GM18951 (cell line): ENCODE data around the gene PHACTR3.

Experiments
- POLR2A ChIP-seq: IDR thresholded peaks from 4 replicates; pipeline ENCODE4 v1.6.1; 2011; ENCODE audit warnings: mild to moderate bottlenecking; ENCODE audit not compliant: insufficient read length, insufficient read depth; ENCODE audit errors: extremely low read depth
- in situ Hi-C: fragments of 300-500 bp; cut with MboI; formaldehyde crosslinking; loops from one replicate; pipeline ENCODE4 v1.12.0; 2022; ENCODE audit warnings: low sequenced_read_pairs, mixed read lengths, inconsistent platforms; ENCODE audit not compliant: unreplicated experiment

PHACTR3 gene

DNA sequence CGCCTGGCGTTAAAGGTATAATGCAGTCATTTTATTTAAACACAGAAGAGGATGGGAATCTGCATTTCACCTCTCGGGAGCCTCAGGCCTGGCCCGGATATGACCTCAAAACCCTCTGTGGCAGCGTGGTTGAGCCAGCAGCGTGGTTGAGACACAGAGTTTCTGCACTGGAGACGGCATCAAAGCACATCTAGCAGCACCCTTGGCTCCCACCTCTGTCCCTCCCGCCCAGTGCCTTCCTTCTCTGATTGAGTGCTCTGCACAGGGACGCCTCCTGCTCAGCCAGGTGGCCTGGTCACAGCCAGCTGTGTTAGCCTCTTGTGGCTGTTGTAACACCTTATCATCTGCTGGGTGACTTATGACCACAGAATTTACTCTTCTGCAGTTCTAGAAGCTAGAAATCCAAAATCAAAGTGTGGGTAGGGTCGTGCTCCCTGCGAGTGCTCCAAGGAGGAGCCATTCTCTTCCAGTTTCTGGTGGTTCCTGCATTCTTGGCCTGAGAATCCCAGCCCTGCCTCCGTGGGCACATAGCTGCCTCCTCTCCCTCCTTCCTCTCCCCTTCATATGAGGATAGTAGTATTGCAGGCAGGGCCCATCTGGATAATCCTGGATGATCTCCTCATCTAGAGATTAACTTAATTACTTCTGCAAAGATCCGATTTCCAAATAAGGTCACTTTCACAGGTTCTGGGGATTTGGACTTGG lies 172.4 kb downstream of the PHACTR3 start:
- no peak for TF ChIP-seq POLR2A
- in situ Hi-C loops = no loop called here

DNA sequence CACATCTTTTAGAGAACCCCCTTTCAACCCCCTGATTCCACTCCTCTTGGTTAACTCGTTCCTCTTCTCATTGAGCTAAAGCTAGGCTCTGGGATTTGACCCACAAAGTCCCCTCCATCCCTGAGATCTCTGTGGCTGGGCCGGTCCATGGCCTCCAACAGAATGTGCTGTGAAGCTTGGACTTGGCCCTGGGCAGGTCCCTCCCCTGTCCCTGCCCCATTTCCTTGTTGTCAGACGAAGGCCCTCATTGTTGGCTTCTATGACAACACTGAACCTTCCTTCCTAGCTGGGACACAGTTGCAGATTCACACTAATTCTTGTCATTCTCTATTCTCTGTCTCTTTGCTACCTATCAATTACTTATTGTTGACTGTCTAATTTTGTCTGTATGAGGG lies 173.0 kb downstream of the PHACTR3 start:
- TF ChIP-seq POLR2A = no peak
- in situ Hi-C loops = no loop called here

DNA sequence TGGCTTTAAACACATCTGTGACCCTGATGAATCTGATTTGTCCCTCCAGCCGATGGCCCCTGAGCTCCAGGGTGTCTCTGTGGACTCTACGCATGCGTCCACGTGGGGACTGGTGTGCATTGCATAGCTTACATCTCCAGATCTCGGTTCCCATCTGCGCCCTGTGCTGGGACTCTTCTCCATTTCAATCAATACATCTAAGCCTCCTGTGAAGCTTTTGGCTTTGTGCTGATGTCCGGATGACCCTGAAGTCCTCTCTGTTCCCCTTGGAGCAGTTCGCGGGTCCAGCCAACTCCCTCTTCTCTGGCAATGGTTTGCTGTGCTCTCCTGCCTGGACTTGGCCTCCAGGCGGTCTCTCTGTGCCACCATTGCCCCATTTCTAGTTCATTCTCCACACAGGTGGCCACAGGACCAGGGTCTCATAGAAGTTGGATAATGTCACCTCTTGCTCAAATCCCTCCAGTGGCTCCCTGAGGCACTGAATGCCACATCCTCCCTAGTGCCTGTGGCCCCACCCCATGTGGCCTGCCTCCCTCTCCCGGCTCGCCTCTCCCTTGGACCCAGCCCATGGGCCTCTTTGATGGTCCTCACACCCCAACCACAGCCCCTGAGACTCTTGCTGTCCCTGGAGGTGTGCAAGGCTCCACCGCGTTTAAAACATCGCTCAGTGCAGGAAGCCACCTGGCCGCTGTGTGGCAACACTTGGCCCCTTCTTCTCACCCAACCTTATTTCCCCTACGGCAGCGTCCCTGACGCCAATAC lies 173.7 kb downstream of the PHACTR3 start:
- TF ChIP-seq POLR2A = no peak
- in situ Hi-C loops = no loop called here

DNA sequence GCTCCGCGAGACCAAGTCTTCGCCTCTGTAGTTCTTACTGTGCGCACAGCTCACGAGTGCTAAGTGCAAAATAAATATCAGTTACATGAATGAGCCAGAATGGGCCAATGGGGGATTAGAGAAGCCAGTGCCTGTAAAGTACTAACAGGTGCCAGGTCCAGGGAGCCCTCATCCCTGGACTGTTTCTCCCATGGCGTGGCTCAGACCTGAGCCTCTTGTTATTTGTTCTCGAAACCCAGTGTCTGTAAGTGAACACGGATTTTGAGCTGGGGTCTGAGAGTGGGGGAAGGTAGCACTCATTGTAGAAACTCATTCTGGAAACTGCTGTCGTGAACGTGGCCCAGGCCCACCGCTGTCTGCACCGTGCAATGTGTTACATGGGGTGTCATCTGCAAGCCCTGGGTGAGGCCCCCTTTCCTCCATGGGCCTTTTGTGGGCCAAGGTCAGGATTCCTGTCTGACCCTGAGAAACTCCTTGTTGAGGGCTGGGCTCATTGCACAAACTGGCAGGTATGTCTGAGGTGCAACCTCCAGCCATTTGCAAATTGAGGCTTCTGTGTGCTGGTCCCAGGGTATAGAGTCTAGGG lies 174.4 kb downstream of the PHACTR3 start:
- TF ChIP-seq POLR2A = no peak
- in situ Hi-C loops = no loop called here

DNA sequence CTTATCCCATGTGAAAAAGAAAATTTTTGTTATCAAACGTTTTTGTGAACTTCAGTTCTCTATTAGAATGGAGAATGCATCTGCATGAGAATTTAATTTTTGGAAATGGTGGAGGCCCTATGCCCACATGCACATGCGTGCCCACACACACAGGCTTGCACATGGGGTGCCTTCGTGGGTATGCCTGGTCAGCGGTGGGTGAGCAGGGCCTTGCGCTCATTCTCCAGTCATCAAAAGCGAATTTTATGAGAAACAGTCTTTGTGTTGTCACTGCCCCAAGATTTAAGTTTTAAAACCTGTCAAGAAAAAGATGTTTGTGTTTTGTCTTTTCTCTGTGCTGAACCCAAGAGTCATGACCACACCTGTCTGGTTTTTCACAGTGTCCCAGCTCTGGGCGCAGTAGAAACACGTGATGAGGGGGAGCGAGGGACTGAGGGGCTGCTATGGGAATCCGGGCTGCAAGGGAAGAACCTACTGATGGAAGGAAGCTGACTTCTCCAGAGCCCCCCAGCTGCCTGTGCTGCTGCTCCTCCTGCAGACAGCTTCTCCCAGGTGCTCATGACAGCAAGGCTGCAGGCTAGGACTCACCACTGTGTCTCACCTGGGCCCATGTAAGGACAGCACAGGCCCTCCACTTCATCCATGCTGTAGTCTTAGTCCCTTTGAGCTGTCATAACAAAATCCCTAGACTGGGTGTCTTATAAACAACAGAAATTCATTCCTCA lies 175.5 kb downstream of the PHACTR3 start:
- no peak for TF ChIP-seq POLR2A
- in situ Hi-C loops = no loop called here

DNA sequence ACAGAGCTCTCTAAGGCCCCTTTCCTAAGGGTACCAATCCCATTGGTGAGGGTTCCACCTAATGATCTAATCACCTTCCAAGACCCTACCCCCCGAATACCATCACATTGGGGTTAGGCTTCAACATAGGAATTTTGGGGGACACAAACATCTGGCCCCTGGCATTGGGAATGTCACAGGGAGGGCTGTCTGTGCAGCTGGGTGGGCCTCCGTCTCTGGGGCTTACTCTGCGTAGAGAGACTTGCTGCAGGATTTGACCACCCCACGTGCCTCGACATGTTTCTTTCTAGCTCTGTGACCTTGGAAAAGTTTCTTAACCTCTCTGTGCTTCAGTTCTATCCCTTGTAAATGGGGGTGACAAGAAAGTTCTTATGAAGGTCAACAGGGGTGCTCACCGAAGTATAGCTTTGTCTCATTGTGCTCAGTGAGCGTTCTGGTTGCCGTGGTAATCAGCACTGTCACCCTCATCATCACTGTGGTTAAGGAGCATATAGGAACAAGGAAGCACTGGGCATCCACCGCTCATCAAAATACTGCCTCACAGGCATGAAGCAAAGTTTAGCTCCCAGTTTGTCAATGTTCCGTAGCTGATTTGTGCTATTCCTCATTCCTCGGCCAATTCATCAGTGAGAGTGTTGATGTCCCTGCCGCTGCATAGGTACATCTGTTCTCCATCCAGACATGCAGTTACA lies 176.3 kb downstream of the PHACTR3 start:
- no peak for TF ChIP-seq POLR2A
- in situ Hi-C loops = no loop called here

DNA sequence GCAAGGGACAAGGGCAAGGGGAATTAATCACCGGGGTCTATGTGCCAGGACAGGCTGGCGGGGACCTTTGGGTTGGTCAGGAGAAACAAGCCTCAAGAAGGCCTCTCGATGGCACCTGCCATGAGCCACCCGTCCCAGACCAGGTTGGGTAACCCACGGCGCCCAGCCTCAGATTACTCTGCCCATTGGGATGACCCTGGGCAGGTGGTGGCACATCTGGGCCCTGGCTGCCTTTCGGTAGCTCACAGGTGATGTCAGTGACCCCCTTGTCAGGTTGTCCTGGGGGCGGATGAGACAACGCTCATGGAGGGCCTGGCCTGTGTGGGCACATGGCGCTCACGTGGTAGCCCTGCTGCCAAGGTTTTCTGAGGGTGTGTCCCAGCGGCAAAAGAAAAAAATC lies 176.9 kb downstream of the PHACTR3 start:
- no peak for TF ChIP-seq POLR2A

DNA sequence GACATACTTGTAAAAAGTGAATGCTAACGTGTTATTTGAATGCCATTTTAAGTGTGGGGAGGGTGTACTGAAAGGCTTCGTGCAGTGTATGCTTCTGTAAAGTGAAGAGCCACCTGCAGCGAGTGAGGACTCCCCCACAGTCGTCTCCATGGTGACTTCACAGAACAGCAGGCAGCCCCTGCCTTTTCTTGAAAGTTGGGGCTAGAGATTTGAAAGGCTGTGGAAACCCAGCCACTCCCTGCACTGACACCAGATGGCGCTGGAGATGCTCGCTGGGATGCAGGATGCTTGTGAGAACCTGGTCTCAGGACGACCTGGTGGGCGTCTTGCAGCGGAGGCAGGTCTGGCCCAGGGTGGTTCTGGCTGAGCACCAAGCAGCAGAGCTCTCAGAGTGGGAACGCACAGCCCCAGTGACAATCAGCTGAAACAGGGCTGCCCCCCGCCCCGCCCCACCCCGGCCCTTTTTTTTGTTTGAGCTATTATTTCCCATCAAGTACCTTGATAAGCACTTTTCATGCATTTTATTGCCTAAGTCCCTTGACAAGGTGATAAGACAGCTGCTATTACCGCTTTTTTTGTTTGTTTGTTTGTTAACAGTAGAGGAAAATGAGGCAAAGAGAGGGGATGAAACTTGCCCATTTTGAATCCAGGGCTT lies 178.8 kb downstream of the PHACTR3 start:
- no peak for TF ChIP-seq POLR2A
- in situ Hi-C loops = no loop called here

More for the DNA sequence above, 176.9 kb downstream of the PHACTR3 start:
- in situ Hi-C loops = no loop called here

DNA sequence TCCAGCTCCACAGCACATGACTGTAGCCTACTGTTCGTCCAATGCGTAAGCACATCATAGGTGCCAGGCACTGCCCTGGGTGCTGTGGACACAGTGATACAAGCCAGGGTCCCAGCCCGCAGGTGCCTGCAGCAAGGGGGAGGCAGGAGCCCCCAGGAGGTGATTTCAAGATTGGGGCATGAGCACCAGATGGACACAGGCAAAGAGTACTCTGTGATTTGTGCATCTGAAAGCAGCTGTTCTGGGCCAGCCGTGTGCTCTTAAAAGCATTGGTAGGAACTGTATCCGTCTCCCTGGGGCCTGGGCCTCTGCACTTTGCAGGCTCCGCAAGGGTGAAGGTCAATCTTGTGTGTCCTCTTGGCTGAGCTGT lies 179.3 kb downstream of the PHACTR3 start:
- TF ChIP-seq POLR2A = no peak
- in situ Hi-C loops = no loop called here

DNA sequence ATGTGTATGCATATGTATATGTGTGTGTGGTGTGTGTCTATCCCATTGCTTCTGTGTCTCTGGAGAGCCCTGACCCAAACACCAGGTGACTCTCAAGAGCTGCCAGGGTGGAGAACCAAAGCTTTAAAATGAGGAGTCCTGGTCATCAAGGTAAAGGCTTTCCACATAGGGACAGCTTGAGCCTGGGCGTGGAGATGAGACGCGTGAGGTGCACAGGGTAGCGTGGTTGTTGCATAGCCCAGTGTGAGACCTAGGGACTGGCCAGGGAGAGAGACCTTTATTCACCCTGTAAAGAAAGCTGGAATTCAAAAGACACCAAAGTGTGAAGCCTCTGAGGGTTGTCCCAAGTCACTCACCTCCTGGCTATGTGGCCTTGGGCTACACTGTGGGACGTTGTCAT lies 180.0 kb downstream of the PHACTR3 start:
- no peak for TF ChIP-seq POLR2A
- in situ Hi-C loops = no loop called here

DNA sequence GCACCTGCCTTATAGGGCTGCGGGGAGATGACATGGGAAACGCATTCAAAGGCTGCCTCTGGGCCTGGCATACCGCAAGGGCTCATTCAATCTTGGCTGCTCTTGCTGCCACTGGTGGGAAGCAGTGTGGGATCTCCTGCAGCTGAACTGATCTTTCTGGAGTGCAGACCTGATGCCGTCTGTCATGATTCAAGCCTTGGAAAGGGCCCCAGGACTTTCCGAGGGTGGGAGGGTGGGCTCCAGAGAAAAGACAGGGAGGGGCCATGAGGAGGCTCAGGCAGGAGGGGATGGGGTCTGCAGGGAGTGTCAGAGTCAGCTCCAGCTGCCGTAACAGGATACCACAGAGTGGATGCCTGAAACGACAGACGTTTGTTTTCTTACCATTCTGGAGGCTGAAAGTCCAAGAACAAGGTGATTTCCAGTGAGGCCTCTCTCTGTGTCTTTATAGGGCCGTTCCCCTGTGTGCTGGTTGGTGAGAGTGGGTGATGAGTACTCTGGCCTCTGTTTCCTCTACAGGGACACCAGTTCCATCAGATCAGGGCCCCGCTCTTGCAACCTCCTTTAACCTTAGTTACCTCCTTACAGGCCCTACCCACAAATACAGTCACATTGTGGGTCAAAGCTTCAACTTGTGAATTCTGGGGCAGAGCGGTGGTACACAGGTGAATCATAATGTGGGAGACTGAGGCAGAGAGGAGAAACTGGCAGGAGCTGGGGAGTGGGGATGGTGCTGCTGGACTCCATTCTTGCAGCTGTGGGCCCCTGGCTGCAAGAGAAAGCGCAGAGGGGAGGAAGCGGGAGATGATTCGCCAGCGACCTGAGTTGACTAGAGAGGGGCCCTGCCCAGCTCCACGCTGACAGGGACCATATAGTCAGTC lies 180.7 kb downstream of the PHACTR3 start:
- TF ChIP-seq POLR2A = no peak
- in situ Hi-C loops = no loop called here

DNA sequence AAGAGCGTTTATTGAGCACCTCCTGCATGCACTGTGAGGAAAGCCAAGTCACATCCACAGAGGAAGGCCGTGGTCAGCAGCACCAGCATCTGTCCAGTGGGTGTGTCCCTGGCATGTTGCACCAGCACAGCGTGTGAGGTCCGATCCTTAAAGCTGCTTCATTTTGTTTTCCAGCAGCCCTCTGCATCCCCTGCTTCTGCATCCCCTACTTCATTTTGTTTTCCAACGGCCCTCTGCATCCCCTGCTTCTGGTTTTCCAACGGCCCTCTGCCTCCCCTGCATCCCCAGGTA lies 181.3 kb downstream of the PHACTR3 start:
- no peak for TF ChIP-seq POLR2A
- in situ Hi-C loops = no loop called here
